COR-L47 (cell line): Measurements from ENCODE around the gene SLC6A3.
"Not testable (repeated sequence)": the region's sequence is repeated elsewhere in the genome, so short reads cannot be mapped to it uniquely, and the experiment has no call there.

Experiments used
- DNase-seq: peaks from one replicate; lab custom pipeline; 2025; lab: John Stamatoyannopoulos, UW

The SLC6A3 gene

GRCh38 chr5:1387059-1387755, 58.0 kb downstream of the SLC6A3 start:
- DNase-seq, result no peak

GRCh38 chr5:1386274-1386717, 58.9 kb downstream of the SLC6A3 start:
- peak; percentile 24 for DNase-seq

GRCh38 chr5:1385395-1386273, 59.6 kb downstream of the SLC6A3 start:
- DNase-seq, result peak; percentile 74

- no peak for DNase-seq
Observed at GRCh38 chr5:1384521-1384920, 60.7 kb downstream of the SLC6A3 start.

GRCh38 chr5:1383886-1384401, 61.3 kb downstream of the SLC6A3 start:
- no peak for DNase-seq

- DNase-seq, result no peak
Observed at GRCh38 chr5:1383344-1383743, 61.9 kb downstream of the SLC6A3 start.

GRCh38 chr5:1382248-1382700, 63.0 kb downstream of the SLC6A3 start:
- no peak for DNase-seq

GRCh38 chr5:1381370-1382247, 63.6 kb downstream of the SLC6A3 start:
- no peak for DNase-seq

- DNase-seq, result no peak
Observed at GRCh38 chr5:1380910-1381309, 64.3 kb downstream of the SLC6A3 start.

GRCh38 chr5:1380011-1380817, 65.0 kb downstream of the SLC6A3 start:
- no peak for DNase-seq

- DNase-seq, result no peak
Observed at GRCh38 chr5:1378866-1379659, 66.2 kb downstream of the SLC6A3 start.

- DNase-seq, result no peak
Observed at GRCh38 chr5:1378096-1378495, 67.1 kb downstream of the SLC6A3 start.

- DNase-seq, result no peak
Observed at GRCh38 chr5:1376981-1377380, 68.3 kb downstream of the SLC6A3 start.

GRCh38 chr5:1375871-1376810, 69.1 kb downstream of the SLC6A3 start:
- no peak for DNase-seq

- no peak for DNase-seq
Observed at GRCh38 chr5:1374679-1375055, 70.6 kb downstream of the SLC6A3 start.

GRCh38 chr5:1374030-1374678, 71.1 kb downstream of the SLC6A3 start:
- DNase-seq, result no peak

GRCh38 chr5:1371972-1372342, 73.3 kb downstream of the SLC6A3 start:
- DNase-seq, result not testable (repeated sequence)

- DNase-seq, result no peak
Observed at GRCh38 chr5:1371218-1371971, 73.8 kb downstream of the SLC6A3 start.
